ENCODE results near the gene SPRY4.

SPRY4 gene

GRCh38 chr5:142306077-142306502 is 18.7 kb downstream of the SPRY4 start:
- Histone ChIP-seq H3K4ac (ENCODE audit: low read length) (no peak overlapping the region), H2BK5ac (ENCODE audit: low read length) (no peak overlapping the region), H2AK5ac (ENCODE audit: low read depth, low read length) (no peak overlapping the region), H3K79me1 (ENCODE audit: low read depth, low read length) (peaks cover 7% of the 10 kb centered on the region), H3K23ac (ENCODE audit: low read depth, low read length, poor library complexity) (no peak overlapping the region), H3K27me3 (ENCODE audit: control insufficient read depth in 3 of 3, insufficient read depth in 3 of 3, low read depth in 1 of 3, low read length in 3 of 3) (no peaks in the 10 kb centered on the region), H2BK120ac (ENCODE audit: low read depth, low read length) (no peak overlapping the region), H2BK15ac (ENCODE audit: low read length) (no peak overlapping the region), H2BK12ac (ENCODE audit: low read length) (no peak overlapping the region), H3K9me3 (replicated peaks in 1 of 2; ENCODE audit: control insufficient read depth in 2 of 2, insufficient read depth in 1 of 2, low read depth in 1 of 2, low read length in 2 of 2) (no peaks in the 10 kb centered on the region), H3K4me1 (ENCODE audit: control insufficient read depth in 2 of 2, insufficient read depth in 1 of 2, low read depth in 1 of 2, low read length in 2 of 2) (peaks cover 0 to 7% of the 10 kb centered on the region in 2 donors), H3K14ac (ENCODE audit: low read length) (no peak overlapping the region), H4K8ac (ENCODE audit: low read depth, low read length) (no peak overlapping the region), H2AFZ (ENCODE audit: low read length) (no peak overlapping the region), H3K4me2 (ENCODE audit: insufficient read depth, low read length, poor library complexity, severe bottlenecking) (no peak overlapping the region), H3K4me3 (ENCODE audit: low read length in 2 of 2) (no peak overlapping the region), H3K27ac (replicated peaks; ENCODE audit: low read length) (no peak overlapping the region), H4K91ac (ENCODE audit: low read depth, low read length, poor library complexity) (no peak overlapping the region), H3K9ac (ENCODE audit: low read depth, low read length, poor library complexity) (no peak overlapping the region), H3K36me3 (replicated peaks in 1 of 2; ENCODE audit: control insufficient read depth in 2 of 2, insufficient read depth in 2 of 2, low read length in 2 of 2) (peaks cover 6 to 42% of the 10 kb centered on the region in 2 donors), H3K18ac (ENCODE audit: low read length) (no peak overlapping the region)
- no peak for DNase-seq (ENCODE audit: low spot score)
- no CpG with 5 or more reads among the region's 6 CpGs for WGBS, 2 donors (ENCODE audit: extremely low coverage in 2 of 2, insufficient read length in 2 of 2, insufficient replicate concordance in 1 of 2)

- Histone ChIP-seq H3K18ac (ENCODE audit: low read length) (peak overlapping the region; percentile 50), H4K91ac (ENCODE audit: low read depth, low read length, poor library complexity) (no peak overlapping the region), H3K27ac (replicated peaks; ENCODE audit: low read length) (no peak overlapping the region), H2BK5ac (ENCODE audit: low read length) (no peak overlapping the region), H3K9ac (ENCODE audit: low read depth, low read length, poor library complexity) (no peak overlapping the region), H2BK120ac (ENCODE audit: low read depth, low read length) (no peak overlapping the region), H3K4me2 (ENCODE audit: insufficient read depth, low read length, poor library complexity, severe bottlenecking) (no peak overlapping the region), H3K23ac (ENCODE audit: low read depth, low read length, poor library complexity) (no peak overlapping the region), H3K27me3 (ENCODE audit: control insufficient read depth in 3 of 3, insufficient read depth in 3 of 3, low read depth in 1 of 3, low read length in 3 of 3) (no peaks in the 10 kb centered on the region), H3K36me3 (replicated peaks in 1 of 2; ENCODE audit: control insufficient read depth in 2 of 2, insufficient read depth in 2 of 2, low read length in 2 of 2) (peaks cover 2 to 33% of the 10 kb centered on the region in 2 donors), H4K8ac (ENCODE audit: low read depth, low read length) (no peak overlapping the region), H2BK15ac (ENCODE audit: low read length) (no peak overlapping the region), H2BK12ac (ENCODE audit: low read length) (no peak overlapping the region), H2AK5ac (ENCODE audit: low read depth, low read length) (no peak overlapping the region), H3K9me3 (replicated peaks in 1 of 2; ENCODE audit: control insufficient read depth in 2 of 2, insufficient read depth in 1 of 2, low read depth in 1 of 2, low read length in 2 of 2) (no peaks in the 10 kb centered on the region), H2AFZ (ENCODE audit: low read length) (no peak overlapping the region), H3K4ac (ENCODE audit: low read length) (no peak overlapping the region), H3K79me1 (ENCODE audit: low read depth, low read length) (peaks cover 3% of the 10 kb centered on the region), H3K4me1 (ENCODE audit: control insufficient read depth in 2 of 2, insufficient read depth in 1 of 2, low read depth in 1 of 2, low read length in 2 of 2) (peaks cover 0 to 2% of the 10 kb centered on the region in 2 donors), H3K4me3 (ENCODE audit: low read length in 2 of 2) (no peak overlapping the region), H3K14ac (ENCODE audit: low read length) (no peak overlapping the region)
- no peak for DNase-seq (ENCODE audit: low spot score)
- WGBS, 2 donors (ENCODE audit: extremely low coverage in 2 of 2, insufficient read length in 2 of 2, insufficient replicate concordance in 1 of 2) = no CpG with 5 or more reads among the region's 3 CpGs
Measured at GRCh38 chr5:142305211-142305610, 19.6 kb downstream of the SPRY4 start.

- H3K4ac ChIP-seq (ENCODE audit: low read length) = no peak overlapping the region
- peak overlapping the region; percentile 7 for H3K23ac ChIP-seq (ENCODE audit: low read depth, low read length, poor library complexity)
- H4K8ac ChIP-seq (ENCODE audit: low read depth, low read length) = no peak overlapping the region
- H3K36me3 ChIP-seq (replicated peaks in 1 of 2; ENCODE audit: control insufficient read depth in 2 of 2, insufficient read depth in 2 of 2, low read length in 2 of 2) = peaks cover 0 to 22% of the 10 kb centered on the region in 2 donors
- no CpG with 5 or more reads among the region's 14 CpGs for WGBS, 2 donors (ENCODE audit: extremely low coverage in 2 of 2, insufficient read length in 2 of 2, insufficient replicate concordance in 1 of 2)
- H2BK5ac ChIP-seq (ENCODE audit: low read length) = no peak overlapping the region
- H3K27me3 ChIP-seq (ENCODE audit: control insufficient read depth in 3 of 3, insufficient read depth in 3 of 3, low read depth in 1 of 3, low read length in 3 of 3) = no peaks in the 10 kb centered on the region
- H2AFZ ChIP-seq (ENCODE audit: low read length) = no peak overlapping the region
- H3K27ac ChIP-seq (replicated peaks; ENCODE audit: low read length) = no peak overlapping the region
- DNase-seq (ENCODE audit: low spot score) = no peak
- H2BK12ac ChIP-seq (ENCODE audit: low read length) = no peak overlapping the region
- no peak overlapping the region for H4K91ac ChIP-seq (ENCODE audit: low read depth, low read length, poor library complexity)
- no peak overlapping the region for H2AK5ac ChIP-seq (ENCODE audit: low read depth, low read length)
- H3K4me1 ChIP-seq (ENCODE audit: control insufficient read depth in 2 of 2, insufficient read depth in 1 of 2, low read depth in 1 of 2, low read length in 2 of 2) = peaks cover 0 to 2% of the 10 kb centered on the region in 2 donors
- peak overlapping the region; percentile 68 for H3K18ac ChIP-seq (ENCODE audit: low read length)
- H3K14ac ChIP-seq (ENCODE audit: low read length) = no peak overlapping the region
- H3K4me2 ChIP-seq (ENCODE audit: insufficient read depth, low read length, poor library complexity, severe bottlenecking) = no peak overlapping the region
- H2BK120ac ChIP-seq (ENCODE audit: low read depth, low read length) = no peak overlapping the region
- H3K79me1 ChIP-seq (ENCODE audit: low read depth, low read length) = peaks cover 3% of the 10 kb centered on the region
- no peak overlapping the region for H3K4me3 ChIP-seq (ENCODE audit: low read length in 2 of 2)
- no peak overlapping the region for H2BK15ac ChIP-seq (ENCODE audit: low read length)
- H3K9ac ChIP-seq (ENCODE audit: low read depth, low read length, poor library complexity) = no peak overlapping the region
- no peaks in the 10 kb centered on the region for H3K9me3 ChIP-seq (replicated peaks in 1 of 2; ENCODE audit: control insufficient read depth in 2 of 2, insufficient read depth in 1 of 2, low read depth in 1 of 2, low read length in 2 of 2)
Measured at GRCh38 chr5:142304013-142304701, 20.7 kb downstream of the SPRY4 start.

- Histone ChIP-seq H3K4me3 (ENCODE audit: low read length in 2 of 2) (no peak overlapping the region), H3K9me3 (replicated peaks in 1 of 2; ENCODE audit: control insufficient read depth in 2 of 2, insufficient read depth in 1 of 2, low read depth in 1 of 2, low read length in 2 of 2) (no peaks in the 10 kb centered on the region), H3K79me1 (ENCODE audit: low read depth, low read length) (peaks cover 3% of the 10 kb centered on the region), H2BK15ac (ENCODE audit: low read length) (no peak overlapping the region), H3K9ac (ENCODE audit: low read depth, low read length, poor library complexity) (no peak overlapping the region), H2BK12ac (ENCODE audit: low read length) (no peak overlapping the region), H4K8ac (ENCODE audit: low read depth, low read length) (peak overlapping the region; percentile 66), H3K4me1 (ENCODE audit: control insufficient read depth in 2 of 2, insufficient read depth in 1 of 2, low read depth in 1 of 2, low read length in 2 of 2) (peaks cover 0 to 2% of the 10 kb centered on the region in 2 donors), H3K18ac (ENCODE audit: low read length) (no peak overlapping the region), H3K36me3 (replicated peaks in 1 of 2; ENCODE audit: control insufficient read depth in 2 of 2, insufficient read depth in 2 of 2, low read length in 2 of 2) (peaks cover 0 to 20% of the 10 kb centered on the region in 2 donors), H2AK5ac (ENCODE audit: low read depth, low read length) (no peak overlapping the region), H2BK5ac (ENCODE audit: low read length) (no peak overlapping the region), H2BK120ac (ENCODE audit: low read depth, low read length) (no peak overlapping the region), H3K4me2 (ENCODE audit: insufficient read depth, low read length, poor library complexity, severe bottlenecking) (no peak overlapping the region), H3K23ac (ENCODE audit: low read depth, low read length, poor library complexity) (no peak overlapping the region), H3K27ac (replicated peaks; ENCODE audit: low read length) (no peak overlapping the region), H2AFZ (ENCODE audit: low read length) (no peak overlapping the region), H3K14ac (ENCODE audit: low read length) (no peak overlapping the region), H3K4ac (ENCODE audit: low read length) (no peak overlapping the region), H4K91ac (ENCODE audit: low read depth, low read length, poor library complexity) (no peak overlapping the region), H3K27me3 (ENCODE audit: control insufficient read depth in 3 of 3, insufficient read depth in 3 of 3, low read depth in 1 of 3, low read length in 3 of 3) (no peaks in the 10 kb centered on the region)
- no peak for DNase-seq (ENCODE audit: low spot score)
- WGBS, 2 donors (ENCODE audit: extremely low coverage in 2 of 2, insufficient read length in 2 of 2, insufficient replicate concordance in 1 of 2) = no CpG with 5 or more reads among the region's 7 CpGs
Measured at GRCh38 chr5:142303565-142303964, 21.3 kb downstream of the SPRY4 start.
